KMS-11 (cell line): ENCODE data around the gene FREY1.

Experiments
- H2AFZ ChIP-seq: fragments of 200-600 bp; sonication (generic); 2 replicates; pipeline ENCODE4 v1.6.1; 2016; ENCODE audit warnings: antibody characterized with exemption, mixed run types, low read depth
- H3K27ac ChIP-seq: fragments of 200-600 bp; sonication (generic); 2 replicates; pipeline ENCODE4 v1.6.1; 2016; ENCODE audit warnings: mild to moderate bottlenecking, mixed run types
- H3K27me3 ChIP-seq: fragments of 200-600 bp; sonication (generic); 2 replicates; pipeline ENCODE4 v1.6.1; 2017; ENCODE audit warnings: mild to moderate bottlenecking, low read depth, mixed run types, moderate library complexity; ENCODE audit not compliant: insufficient read depth
- H3K36me3 ChIP-seq: fragments of 200-600 bp; sonication (generic); 2 replicates; pipeline ENCODE4 v1.6.1; 2017; ENCODE audit warnings: mild to moderate bottlenecking, mixed run types; ENCODE audit not compliant: insufficient read depth
- H3K4me1 ChIP-seq: fragments of 200-600 bp; sonication (generic); 2 replicates; pipeline ENCODE4 v1.6.1; 2016; ENCODE audit warnings: mild to moderate bottlenecking, low read depth, mixed run types; ENCODE audit not compliant: poor library complexity, severe bottlenecking
- H3K4me2 ChIP-seq: fragments of 200-600 bp; sonication (generic); 2 replicates; pipeline ENCODE4 v1.7.0; 2016; ENCODE audit warnings: mild to moderate bottlenecking, mixed run types
- H3K4me3 ChIP-seq: fragments of 200-600 bp; sonication (generic); IDR thresholded peaks from 2 replicates; pipeline ENCODE4 v1.6.1; 2017; ENCODE audit warnings: low read depth, low read length, mixed read lengths; ENCODE audit not compliant: insufficient read depth
- H3K79me2 ChIP-seq: fragments of 200-600 bp; sonication (generic); 2 replicates; pipeline ENCODE4 v1.6.1; 2016; ENCODE audit warnings: low read depth, mixed run types; ENCODE audit not compliant: insufficient read depth
- H3K9ac ChIP-seq: fragments of 200-600 bp; sonication (generic); 2 replicates; pipeline ENCODE4 v1.6.1; 2016; ENCODE audit warnings: mild to moderate bottlenecking, mixed run types
- H4K20me1 ChIP-seq: fragments of 200-600 bp; sonication (generic); 2 replicates; pipeline ENCODE4 v1.6.1; 2016; ENCODE audit warnings: mild to moderate bottlenecking, mixed run types; ENCODE audit not compliant: insufficient read depth
- TF ChIP-seq, protein P1 (sequence below): fragments of 200-600 bp; sonication (generic); conservative IDR thresholded peaks from 2 replicates; pipeline ENCODE4 v1.6.1; 2017; ENCODE audit warnings: low read depth, mild to moderate bottlenecking, antibody characterized with exemption, low read length, moderate library complexity, mixed read lengths

FREY1 gene

GRCh38 chr11:45884596-45885185 is 22.4 kb downstream of the FREY1 start:
- TF ChIP-seq, protein P1, sequence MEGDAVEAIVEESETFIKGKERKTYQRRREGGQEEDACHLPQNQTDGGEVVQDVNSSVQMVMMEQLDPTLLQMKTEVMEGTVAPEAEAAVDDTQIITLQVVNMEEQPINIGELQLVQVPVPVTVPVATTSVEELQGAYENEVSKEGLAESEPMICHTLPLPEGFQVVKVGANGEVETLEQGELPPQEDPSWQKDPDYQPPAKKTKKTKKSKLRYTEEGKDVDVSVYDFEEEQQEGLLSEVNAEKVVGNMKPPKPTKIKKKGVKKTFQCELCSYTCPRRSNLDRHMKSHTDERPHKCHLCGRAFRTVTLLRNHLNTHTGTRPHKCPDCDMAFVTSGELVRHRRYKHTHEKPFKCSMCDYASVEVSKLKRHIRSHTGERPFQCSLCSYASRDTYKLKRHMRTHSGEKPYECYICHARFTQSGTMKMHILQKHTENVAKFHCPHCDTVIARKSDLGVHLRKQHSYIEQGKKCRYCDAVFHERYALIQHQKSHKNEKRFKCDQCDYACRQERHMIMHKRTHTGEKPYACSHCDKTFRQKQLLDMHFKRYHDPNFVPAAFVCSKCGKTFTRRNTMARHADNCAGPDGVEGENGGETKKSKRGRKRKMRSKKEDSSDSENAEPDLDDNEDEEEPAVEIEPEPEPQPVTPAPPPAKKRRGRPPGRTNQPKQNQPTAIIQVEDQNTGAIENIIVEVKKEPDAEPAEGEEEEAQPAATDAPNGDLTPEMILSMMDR, result no peak
- Histone ChIP-seq H3K4me1 (peaks cover 2% of the 10 kb centered on the region), H3K9ac (no peak overlapping the region), H3K4me3 (no peak overlapping the region), H4K20me1 (no peaks in the 10 kb centered on the region), H2AFZ (no peak overlapping the region), H3K79me2 (no peaks in the 10 kb centered on the region), H3K36me3 (no peaks in the 10 kb centered on the region), H3K27me3 (no peaks in the 10 kb centered on the region), H3K4me2 (peak overlapping the region; percentile 68; the same call in 1 of the 2 replicates), H3K27ac (no peak overlapping the region)

DNA sequence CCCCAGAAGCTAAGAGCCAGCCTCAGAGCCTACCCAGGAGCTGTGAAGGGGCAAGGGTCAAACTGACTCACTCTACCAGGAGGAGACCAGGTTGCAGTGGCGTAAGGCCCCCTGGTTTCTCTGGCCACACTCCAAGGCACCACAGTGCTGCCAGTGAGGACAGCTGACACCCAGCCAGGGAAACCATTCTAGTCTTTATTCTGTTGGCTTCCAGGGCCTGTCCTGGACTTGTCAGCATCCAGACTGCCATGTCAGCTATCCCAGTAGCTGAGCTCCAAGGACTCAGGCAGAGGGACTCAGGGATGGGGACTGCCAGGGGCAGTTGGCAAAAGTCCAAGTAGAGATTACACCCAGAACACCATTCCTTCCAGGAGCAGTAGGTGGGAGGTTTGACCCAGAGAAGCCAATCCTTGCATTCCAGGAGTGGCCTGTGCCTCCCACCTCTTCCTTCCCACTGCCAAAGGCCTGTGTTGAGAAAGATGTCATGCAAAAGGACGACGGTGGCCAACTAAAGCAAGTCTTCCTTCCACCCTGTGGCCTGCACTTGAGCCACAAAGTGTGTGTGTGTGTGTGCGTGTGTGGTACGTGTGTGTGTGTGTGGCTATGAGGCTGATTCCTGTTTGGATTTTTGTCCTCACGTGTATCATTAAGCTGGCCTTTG is 25.2 kb downstream of the FREY1 start:
- Histone ChIP-seq H3K79me2 (no peaks in the 10 kb centered on the region), H2AFZ (no peak overlapping the region), H3K27me3 (no peaks in the 10 kb centered on the region), H3K9ac (no peak overlapping the region), H4K20me1 (no peaks in the 10 kb centered on the region), H3K4me3 (no peak overlapping the region), H3K4me1 (peaks cover 2% of the 10 kb centered on the region), H3K4me2 (no peak overlapping the region), H3K27ac (no peak overlapping the region), H3K36me3 (no peaks in the 10 kb centered on the region)
- TF ChIP-seq, protein P1, result no peak

- Histone ChIP-seq H2AFZ (no peak overlapping the region), H3K27ac (no peak overlapping the region), H3K79me2 (no peaks in the 10 kb centered on the region), H3K4me1 (peaks cover 2% of the 10 kb centered on the region), H3K4me2 (no peak overlapping the region), H3K36me3 (no peaks in the 10 kb centered on the region), H3K9ac (no peak overlapping the region), H4K20me1 (no peaks in the 10 kb centered on the region), H3K4me3 (no peak overlapping the region), H3K27me3 (no peaks in the 10 kb centered on the region)
- TF ChIP-seq, protein P1, result no peak
Measured at GRCh38 chr11:45880772-45881570, 26.1 kb downstream of the FREY1 start.

DNA sequence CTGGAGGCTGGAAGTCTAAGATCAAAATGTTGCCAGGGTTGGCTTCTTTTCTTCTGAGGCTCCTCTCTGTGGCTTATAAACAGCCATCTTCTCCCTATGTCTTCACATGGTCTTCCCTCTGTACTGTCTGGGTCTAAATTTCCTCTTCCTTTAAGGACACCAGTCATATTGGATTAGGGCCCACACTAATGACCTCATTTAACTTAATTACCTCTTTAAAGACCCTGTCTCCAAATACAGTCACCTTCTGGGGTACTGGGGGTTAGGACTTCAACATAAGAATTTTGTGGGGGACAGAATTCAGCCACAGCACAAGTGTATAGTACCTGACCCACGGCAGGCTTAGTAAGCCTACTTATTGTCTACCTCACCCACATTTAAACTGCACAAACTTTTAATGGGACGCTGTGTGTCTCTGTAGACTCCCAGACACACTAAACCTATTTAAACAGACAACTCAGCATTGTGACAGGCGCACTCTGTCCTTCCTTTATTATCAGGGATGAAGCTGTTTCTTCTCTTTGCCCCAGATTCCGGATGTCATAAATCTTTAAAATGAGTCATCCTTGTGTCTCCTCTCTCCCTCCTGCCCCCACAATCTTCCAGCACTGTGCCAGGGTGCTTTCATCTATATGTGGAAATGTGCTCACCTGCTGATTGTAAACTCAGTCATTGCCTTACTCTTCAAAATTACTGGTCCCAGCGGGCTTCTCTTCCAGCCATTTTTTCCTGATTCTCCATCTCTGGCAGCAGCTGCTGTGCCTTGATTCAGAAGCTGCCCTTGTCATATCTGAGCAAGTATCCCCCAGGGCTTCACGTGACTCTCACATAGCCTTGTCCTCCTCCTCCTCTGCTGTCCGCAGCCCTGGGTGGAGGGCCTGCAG is 27.0 kb downstream of the FREY1 start:
- no peak overlapping the region for H2AFZ ChIP-seq
- H3K27me3 ChIP-seq, result no peaks in the 10 kb centered on the region
- H3K79me2 ChIP-seq, result no peaks in the 10 kb centered on the region
- TF ChIP-seq, protein P1, result no peak
- H3K4me1 ChIP-seq, result no peaks in the 10 kb centered on the region
- H3K9ac ChIP-seq, result no peak overlapping the region
- H4K20me1 ChIP-seq, result no peaks in the 10 kb centered on the region
- H3K36me3 ChIP-seq, result no peaks in the 10 kb centered on the region
- H3K27ac ChIP-seq, result no peak overlapping the region
- H3K4me2 ChIP-seq, result no peak overlapping the region
- no peak overlapping the region for H3K4me3 ChIP-seq
